SHP77 (cell line): ENCODE data around the gene OLFM3.
A peak's percentile ranks its signal among the peaks of the same experiment; 100 is the strongest.

ENCODE experiments used
- DNase-seq, 2 experiments: peaks; one replicate each; lab custom pipeline; 2025; lab: John Stamatoyannopoulos, UW

OLFM3 gene

GRCh38 chr1:101943237-101943636, 53.5 kb downstream of the OLFM3 start:
- DNase-seq: no peak

- DNase-seq: no peak
These were observed 54.1 kb downstream of the OLFM3 start for GRCh38 chr1:101942516-101943193.

- DNase-seq: no peak
These were observed 58.0 kb downstream of the OLFM3 start for GRCh38 chr1:101938681-101939080.

- DNase-seq: no peak
These were observed 67.4 kb downstream of the OLFM3 start for GRCh38 chr1:101929343-101929742.

GRCh38 chr1:101928829-101929228, 67.9 kb downstream of the OLFM3 start:
- no peak for DNase-seq

- DNase-seq: no peak
These were observed 72.0 kb downstream of the OLFM3 start for GRCh38 chr1:101924700-101925099.

- DNase-seq: peak; percentile 5 to 12
These were observed 76.1 kb downstream of the OLFM3 start for GRCh38 chr1:101920577-101920976.

- DNase-seq: no peak
These were observed 78.4 kb downstream of the OLFM3 start for GRCh38 chr1:101918277-101918676.

- no peak for DNase-seq
These were observed 81.1 kb downstream of the OLFM3 start for GRCh38 chr1:101915597-101915996.

- no peak for DNase-seq
These were observed 82.1 kb downstream of the OLFM3 start for GRCh38 chr1:101914473-101915242.

- no peak for DNase-seq
These were observed 84.8 kb downstream of the OLFM3 start for GRCh38 chr1:101911894-101912293.

GRCh38 chr1:101908980-101909379, 87.7 kb downstream of the OLFM3 start:
- DNase-seq: no peak

GRCh38 chr1:101907264-101907663, 89.5 kb downstream of the OLFM3 start:
- DNase-seq: no peak

GRCh38 chr1:101905283-101905835, 91.4 kb downstream of the OLFM3 start:
- DNase-seq: peak in 1 of 2 experiments; percentile 6

- DNase-seq: no peak
These were observed 94.5 kb downstream of the OLFM3 start for GRCh38 chr1:101902199-101902598.

GRCh38 chr1:101898137-101898536, 98.6 kb downstream of the OLFM3 start:
- no peak for DNase-seq

- DNase-seq: no peak
These were observed 112.1 kb downstream of the OLFM3 start for GRCh38 chr1:101884621-101885020.

- no peak for DNase-seq
These were observed 120.8 kb downstream of the OLFM3 start for GRCh38 chr1:101875891-101876290.

- DNase-seq: no peak
These were observed 123.1 kb downstream of the OLFM3 start for GRCh38 chr1:101873672-101874071.

- no peak for DNase-seq
These were observed 136.8 kb downstream of the OLFM3 start for GRCh38 chr1:101859941-101860340.

- DNase-seq: no peak
These were observed 142.5 kb downstream of the OLFM3 start for GRCh38 chr1:101854271-101854670.

- no peak for DNase-seq
These were observed 143.8 kb downstream of the OLFM3 start for GRCh38 chr1:101852936-101853335.

GRCh38 chr1:101849356-101849755, 147.4 kb downstream of the OLFM3 start:
- no peak for DNase-seq
